PC-9 (cell line): ENCODE data around the gene DSTN.

ENCODE experiments used
- EZH2 ChIP-seq: fragments of 200-600 bp; sonication (generic); IDR thresholded peaks from 2 replicates; pipeline ENCODE4 v1.8.0; 2017; ENCODE audit warnings: antibody characterized with exemption, low read depth
- TF ChIP-seq, protein P1 (sequence below): fragments of 200-600 bp; sonication (generic); conservative IDR thresholded peaks from 2 replicates; pipeline ENCODE4 v1.6.1; 2017; ENCODE audit warnings: mixed run types, antibody characterized with exemption, mild to moderate bottlenecking, moderate library complexity

DNA sequence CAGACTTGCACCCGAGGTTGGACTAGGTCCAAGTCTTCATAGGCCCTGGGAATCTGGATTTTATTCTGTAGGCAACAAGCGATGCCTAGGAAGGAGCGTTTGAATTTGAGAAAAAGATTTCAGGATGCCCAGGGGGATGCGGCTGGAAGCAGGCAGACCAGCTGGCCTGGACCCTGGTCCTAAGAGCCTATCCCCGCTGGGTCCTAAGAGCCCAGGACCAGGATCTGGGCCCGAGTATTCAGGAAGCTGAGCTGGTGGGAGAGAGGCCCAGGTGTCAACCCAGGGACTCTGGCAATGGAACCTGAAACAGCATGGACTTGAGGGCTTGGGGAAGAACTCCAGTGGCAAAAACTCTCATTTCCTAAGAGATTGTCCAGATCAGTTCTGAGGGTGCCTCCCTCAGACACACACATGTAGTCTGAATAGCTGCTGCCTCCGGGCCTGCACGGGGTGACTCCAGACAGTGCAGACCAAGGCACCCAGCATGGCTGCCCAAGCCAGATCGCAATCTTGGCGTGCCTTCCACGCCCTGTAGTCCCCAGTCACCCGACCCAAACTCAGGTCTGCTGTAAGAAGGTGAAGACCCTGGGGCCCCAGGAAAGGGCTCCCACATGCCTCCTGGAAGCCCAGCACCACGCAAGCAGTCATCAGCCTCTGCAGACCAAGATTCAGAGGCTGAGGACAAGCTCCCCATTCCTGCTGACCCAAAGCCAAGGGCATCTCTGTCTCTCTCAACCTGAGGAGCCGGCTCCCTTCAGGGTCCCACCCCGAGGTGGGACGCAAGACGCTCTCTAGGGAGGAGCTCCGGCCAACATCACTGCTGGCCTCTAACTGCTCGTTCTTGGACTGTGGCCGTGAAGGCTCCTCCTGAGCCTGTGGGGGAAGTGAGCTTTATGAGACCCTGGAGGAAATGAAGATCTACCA lies 77.8 kb downstream of the DSTN start:
- no peak for TF ChIP-seq EZH2
- TF ChIP-seq, protein P1, sequence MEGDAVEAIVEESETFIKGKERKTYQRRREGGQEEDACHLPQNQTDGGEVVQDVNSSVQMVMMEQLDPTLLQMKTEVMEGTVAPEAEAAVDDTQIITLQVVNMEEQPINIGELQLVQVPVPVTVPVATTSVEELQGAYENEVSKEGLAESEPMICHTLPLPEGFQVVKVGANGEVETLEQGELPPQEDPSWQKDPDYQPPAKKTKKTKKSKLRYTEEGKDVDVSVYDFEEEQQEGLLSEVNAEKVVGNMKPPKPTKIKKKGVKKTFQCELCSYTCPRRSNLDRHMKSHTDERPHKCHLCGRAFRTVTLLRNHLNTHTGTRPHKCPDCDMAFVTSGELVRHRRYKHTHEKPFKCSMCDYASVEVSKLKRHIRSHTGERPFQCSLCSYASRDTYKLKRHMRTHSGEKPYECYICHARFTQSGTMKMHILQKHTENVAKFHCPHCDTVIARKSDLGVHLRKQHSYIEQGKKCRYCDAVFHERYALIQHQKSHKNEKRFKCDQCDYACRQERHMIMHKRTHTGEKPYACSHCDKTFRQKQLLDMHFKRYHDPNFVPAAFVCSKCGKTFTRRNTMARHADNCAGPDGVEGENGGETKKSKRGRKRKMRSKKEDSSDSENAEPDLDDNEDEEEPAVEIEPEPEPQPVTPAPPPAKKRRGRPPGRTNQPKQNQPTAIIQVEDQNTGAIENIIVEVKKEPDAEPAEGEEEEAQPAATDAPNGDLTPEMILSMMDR = no peak
